H9 (cell line): Measurements from ENCODE around the gene BEST3. TPM values are rescaled to one million over a fixed set of nuclear protein-coding genes. Genes with fewer than 3 reads are reported as not detected.

Source experiments
- DNase-seq: peaks from one replicate; pipeline ENCODE4 v3.0.0-alpha.2; 2017
- H2AFZ ChIP-seq: one replicate; pipeline ENCODE4 v1.6.1; 2013; ENCODE audit warnings: mild to moderate bottlenecking, low read length, control low read depth, moderate library complexity
- H2AK5ac ChIP-seq: 2 replicates; pipeline ENCODE4 v1.6.1; 2013; ENCODE audit warnings: low read length, control low read depth, mixed read lengths; ENCODE audit not compliant: insufficient read length
- H2BK120ac ChIP-seq: one replicate; pipeline ENCODE4 v1.6.1; 2013; ENCODE audit warnings: low read depth, mild to moderate bottlenecking, low read length, control low read depth, inconsistent platforms; ENCODE audit not compliant: poor library complexity, severe bottlenecking
- H2BK12ac ChIP-seq: 2 replicates; pipeline ENCODE4 v1.6.1; 2013; ENCODE audit warnings: low read length, control low read depth, mixed read lengths, low read depth; ENCODE audit not compliant: insufficient read length
- H2BK15ac ChIP-seq: 2 replicates; pipeline ENCODE4 v1.6.1; 2013; ENCODE audit warnings: low read depth, low read length, control low read depth
- H2BK20ac ChIP-seq: one replicate; pipeline ENCODE4 v1.6.1; 2013; ENCODE audit warnings: low read depth, mild to moderate bottlenecking, low read length, control low read depth, inconsistent platforms; ENCODE audit not compliant: poor library complexity, severe bottlenecking
- H2BK5ac ChIP-seq: 2 replicates; pipeline ENCODE4 v1.6.1; 2013; ENCODE audit warnings: low read length, control low read depth, mixed read lengths; ENCODE audit not compliant: insufficient read length
- H3K14ac ChIP-seq: 2 replicates; pipeline ENCODE4 v1.6.1; 2013; ENCODE audit warnings: low read length, control low read depth; ENCODE audit not compliant: insufficient read depth
- H3K18ac ChIP-seq: 2 replicates; pipeline ENCODE4 v1.6.1; 2013; ENCODE audit warnings: low read depth, mild to moderate bottlenecking, mixed read lengths, low read length, control low read depth; ENCODE audit not compliant: insufficient read length
- H3K23ac ChIP-seq: 2 replicates; pipeline ENCODE4 v1.6.1; 2013; ENCODE audit warnings: low read length, control low read depth, mixed read lengths, low read depth; ENCODE audit not compliant: insufficient read length
- H3K23me2 ChIP-seq: 2 replicates; pipeline ENCODE4 v1.6.1; 2013; ENCODE audit warnings: low read depth, mild to moderate bottlenecking, mixed read lengths, low read length, control low read depth; ENCODE audit not compliant: insufficient read length, poor library complexity, severe bottlenecking
- H3K27ac ChIP-seq: 2 replicates; pipeline ENCODE4 v1.5.1; 2013; ENCODE audit warnings: low read length, control low read depth, mixed read lengths, low read depth; ENCODE audit not compliant: insufficient read length
- H3K27me3 ChIP-seq: 2 replicates; pipeline ENCODE4 v1.6.1; 2013; ENCODE audit warnings: low read length, control low read depth, inconsistent platforms; ENCODE audit not compliant: insufficient read depth
- H3K4ac ChIP-seq: 2 replicates; pipeline ENCODE4 v1.6.1; 2013; ENCODE audit warnings: low read depth, mild to moderate bottlenecking, control low read depth, inconsistent platforms, low read length, moderate library complexity
- H3K4me1 ChIP-seq: 2 replicates; pipeline ENCODE4 v1.6.1; 2013; ENCODE audit warnings: low read length, control low read depth, inconsistent platforms; ENCODE audit not compliant: insufficient read depth
- H3K4me2 ChIP-seq: 2 replicates; pipeline ENCODE4 v1.6.1; 2013; ENCODE audit warnings: low read length, control low read depth, mixed read lengths; ENCODE audit not compliant: insufficient read length, insufficient read depth
- H3K56ac ChIP-seq: 2 replicates; pipeline ENCODE4 v1.6.1; 2013; ENCODE audit warnings: low read depth, mild to moderate bottlenecking, mixed read lengths, low read length, control low read depth; ENCODE audit not compliant: insufficient read length
- H3K79me1 ChIP-seq: 2 replicates; pipeline ENCODE4 v1.6.1; 2013; ENCODE audit warnings: low read depth, mild to moderate bottlenecking, moderate library complexity, low read length, control low read depth, inconsistent platforms; ENCODE audit not compliant: insufficient read depth, poor library complexity, severe bottlenecking
- H3K79me2 ChIP-seq: 2 replicates; pipeline ENCODE4 v1.6.1; 2013; ENCODE audit warnings: low read length, control low read depth, inconsistent platforms; ENCODE audit not compliant: insufficient read depth
- H3K9ac ChIP-seq: 2 replicates; pipeline ENCODE4 v1.6.1; 2013; ENCODE audit warnings: low read length, control low read depth, mixed read lengths; ENCODE audit not compliant: insufficient read length; ENCODE audit errors: extremely low read depth
- H3K9me3 ChIP-seq: one replicate; pipeline ENCODE4 v1.6.1; 2013; ENCODE audit warnings: low read depth, low read length, inconsistent platforms; ENCODE audit not compliant: control insufficient read depth
- H3T11ph ChIP-seq: one replicate; pipeline ENCODE4 v1.6.1; 2013; ENCODE audit warnings: mild to moderate bottlenecking, low read length, control low read depth, inconsistent platforms
- H4K20me1 ChIP-seq: one replicate; pipeline ENCODE4 v1.6.1; 2013; ENCODE audit not compliant: control insufficient read depth, insufficient read length, insufficient read depth
- H4K5ac ChIP-seq: 2 replicates; pipeline ENCODE4 v1.6.1; 2013; ENCODE audit warnings: low read depth, mild to moderate bottlenecking, mixed read lengths, low read length, control low read depth; ENCODE audit not compliant: insufficient read length
- H4K8ac ChIP-seq: replicated peaks from 2 replicates; pipeline ENCODE4 v1.6.1; 2013; ENCODE audit warnings: low read length, control low read depth, mixed read lengths, low read depth; ENCODE audit not compliant: insufficient read length
- H4K91ac ChIP-seq: 2 replicates; pipeline ENCODE4 v1.6.1; 2013; ENCODE audit warnings: low read depth, mild to moderate bottlenecking, moderate library complexity, mixed read lengths, low read length, control low read depth; ENCODE audit not compliant: insufficient read length
- H3K27ac Mint-ChIP-seq, 3 experiments: 2 replicates in 2 of 3; 3 replicates in 1 of 3; pipeline ENCODE4 v1.8.0; 2020 to 2021; ENCODE audit warnings: mixed read lengths in 3 of 3, mild to moderate bottlenecking in 1 of 3, moderate library complexity in 1 of 3
- H3K27me3 Mint-ChIP-seq: 2 replicates; pipeline ENCODE4 v1.8.0; 2021; ENCODE audit warnings: low read depth, mild to moderate bottlenecking, moderate library complexity, mixed read lengths
- H3K36me3 Mint-ChIP-seq, 3 experiments: 2 replicates in 2 of 3; 3 replicates in 1 of 3; pipeline ENCODE4 v1.8.0; 2020 to 2021; ENCODE audit warnings: low read depth in 3 of 3, mixed read lengths in 3 of 3; ENCODE audit not compliant: insufficient read depth in 1 of 3
- H3K4me1 Mint-ChIP-seq, 2 experiments: 2 replicates each; pipeline ENCODE4 v1.8.0; 2020; ENCODE audit warnings: mixed read lengths in 2 of 2
- H3K4me3 Mint-ChIP-seq, 2 experiments: 2 replicates in 1 of 2; 3 replicates in 1 of 2; pipeline ENCODE4 v1.8.0; 2020 to 2021; ENCODE audit warnings: mild to moderate bottlenecking in 2 of 2, mixed read lengths in 2 of 2, moderate library complexity in 1 of 2
- H3K9me3 Mint-ChIP-seq, 2 experiments: 2 replicates in 1 of 2; 3 replicates in 1 of 2; pipeline ENCODE4 v1.8.0; 2020; ENCODE audit warnings: mild to moderate bottlenecking in 2 of 2, mixed read lengths in 2 of 2, moderate library complexity in 1 of 2
- CTCF ChIP-seq: fragments of 200-600 bp; sonication (generic); conservative IDR thresholded peaks from 3 replicates; pipeline ENCODE4 v1.8.0; 2021; ENCODE audit warnings: antibody characterized with exemption, mild to moderate bottlenecking
- WGBS: extraction: QIAGEN DNeasy Blood & Tissue Kit; methylation state at CpG from one replicate; pipeline ENCODE4 v1.1.7; 2013; ENCODE audit warnings: missing lambda C conversion rate, low lambda C conversion rate, mixed read lengths; ENCODE audit not compliant: insufficient read length; ENCODE audit errors: extremely low coverage; 5-methylcytosine and 5-hydroxymethylcytosine counted together
- total RNA-seq: library from RNA; stranded (reverse); gene quantifications from 2 replicates; pipeline ENCODE4 v1.2.1, GENCODE V29; 2021

Gene BEST3
- total RNA-seq, 1 experiment from 2014 or later: 0.42 TPM

DNA sequence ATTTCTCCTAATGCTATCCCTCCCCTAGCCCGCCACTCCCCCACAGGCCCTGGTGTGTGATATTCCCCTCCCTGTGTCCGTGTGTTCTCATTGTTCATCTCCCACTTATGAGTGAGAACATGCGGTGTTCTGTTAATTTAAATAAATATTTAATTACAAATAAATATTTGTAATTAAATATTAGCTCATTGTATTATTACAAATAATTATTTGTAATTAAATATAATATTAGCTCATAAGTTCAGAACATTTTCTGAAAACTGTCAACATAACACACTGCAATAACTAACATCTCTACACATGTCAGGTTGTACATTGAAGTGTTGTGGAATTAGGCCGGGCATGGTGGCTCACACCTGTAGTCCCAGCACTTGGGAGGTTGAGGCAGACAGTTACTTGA lies 45.0 kb upstream of the BEST3 start:
- Histone ChIP-seq H3K27me3 (no peaks in the 10 kb centered on the region; the same call in 1 of the 2 replicates), H2AK5ac (no peak overlapping the region), H3K23me2 (peaks cover 7% of the 10 kb centered on the region), H3K23ac (no peak overlapping the region), H2BK5ac (no peak overlapping the region), H2BK15ac (no peak overlapping the region), H3K79me1 (no peaks in the 10 kb centered on the region), H3K4me1 (no peaks in the 10 kb centered on the region), H4K8ac (no peak overlapping the region), H3T11ph (no peak overlapping the region), H4K5ac (no peak overlapping the region), H3K56ac (no peak overlapping the region), H3K4me2 (no peak overlapping the region), H3K9me3 (peaks cover 2% of the 10 kb centered on the region), H2AFZ (no peak overlapping the region), H3K79me2 (peaks cover 2% of the 10 kb centered on the region; the same call in 1 of the 2 replicates), H3K4ac (no peak overlapping the region), H2BK12ac (no peak overlapping the region), H3K14ac (no peak overlapping the region), H3K27ac (no peak overlapping the region), H3K9ac (no peak overlapping the region), H4K91ac (no peak overlapping the region), H2BK120ac (no peak overlapping the region), H3K18ac (no peak overlapping the region), H2BK20ac (no peak overlapping the region), H4K20me1 (no peaks in the 10 kb centered on the region)
- Mint-ChIP-seq H3K9me3 (peaks cover under 1 to 2% of the 10 kb centered on the region in 2 experiments; a peak in 4 of 5 replicates), H3K4me3 (no peak overlapping the region), H3K27ac (no peak overlapping the region), H3K4me1 (peaks cover 8 to 9% of the 10 kb centered on the region in 2 experiments), H3K27me3 (peaks cover 2% of the 10 kb centered on the region; the same call in 1 of the 2 replicates), H3K36me3 (peaks cover 0 to 9% (median 8%) of the 10 kb centered on the region in 3 experiments; a peak in 5 of 7 replicates)
- no CpG with 5 or more reads among the region's 4 CpGs for WGBS
- no peak for TF ChIP-seq CTCF
- DNase-seq: no peak
